Parathyroid adenoma (tissue), 2 donors: ENCODE measurements around the gene DPYSL5.

Source experiments
- H2AFZ ChIP-seq: fragments of 300-600 bp; sonication (generic); one replicate; pipeline ENCODE4 v1.7.0; 2017; ENCODE audit warnings: antibody characterized with exemption, mild to moderate bottlenecking
- H3K27ac ChIP-seq: fragments of 300-600 bp; sonication (generic); one replicate; pipeline ENCODE4 v1.7.0; 2017
- H3K27me3 ChIP-seq: fragments of 300-600 bp; sonication (generic); one replicate; pipeline ENCODE4 v1.7.0; 2017; ENCODE audit warnings: low read length; ENCODE audit not compliant: control insufficient read depth, insufficient read depth
- H3K36me3 ChIP-seq: fragments of 300-600 bp; sonication (generic); one replicate; pipeline ENCODE4 v1.7.0; 2017; ENCODE audit warnings: low read length; ENCODE audit not compliant: control insufficient read depth, insufficient read depth
- H3K4me1 ChIP-seq: fragments of 300-600 bp; sonication (generic); one replicate; pipeline ENCODE4 v1.7.0; 2017; ENCODE audit warnings: control low read depth
- H3K4me2 ChIP-seq: fragments of 300-600 bp; sonication (generic); one replicate; pipeline ENCODE4 v1.7.0; 2017; ENCODE audit warnings: low read length
- H3K4me3 ChIP-seq: fragments of 300-600 bp; sonication (generic); one replicate; pipeline ENCODE4 v1.7.0; 2017; ENCODE audit warnings: low read depth, low read length
- H3K79me2 ChIP-seq: fragments of 300-600 bp; sonication (generic); one replicate; pipeline ENCODE4 v1.7.0; 2017; ENCODE audit warnings: control low read depth
- H3K9ac ChIP-seq: fragments of 300-600 bp; sonication (generic); one replicate; pipeline ENCODE4 v1.7.0; 2017; ENCODE audit warnings: mild to moderate bottlenecking
- H3K9me3 ChIP-seq: fragments of 300-600 bp; sonication (generic); one replicate; pipeline ENCODE4 v1.7.0; 2017; ENCODE audit warnings: low read length; ENCODE audit not compliant: control insufficient read depth
- CTCF ChIP-seq: fragments of 300-600 bp; sonication (generic); IDR thresholded peaks from one replicate; pipeline ENCODE4 v1.7.0; 2017; ENCODE audit warnings: antibody characterized with exemption, mild to moderate bottlenecking
- donor health status: primary hyperparathyroidism.

The DPYSL5 gene

GRCh38 chr2:26864646-26865045, 16.7 kb downstream of the DPYSL5 start:
- no peak for TF ChIP-seq CTCF
- no peak overlapping the region for H3K4me2 ChIP-seq
- no peak overlapping the region for H3K9ac ChIP-seq
- H3K4me3 ChIP-seq: no peak overlapping the region
- no peaks in the 10 kb centered on the region for H3K36me3 ChIP-seq
- no peak overlapping the region for H2AFZ ChIP-seq
- H3K27ac ChIP-seq: no peak overlapping the region
- no peaks in the 10 kb centered on the region for H3K4me1 ChIP-seq
- no peaks in the 10 kb centered on the region for H3K27me3 ChIP-seq
- H3K79me2 ChIP-seq: no peaks in the 10 kb centered on the region
- no peaks in the 10 kb centered on the region for H3K9me3 ChIP-seq

- Histone ChIP-seq H3K4me2 (no peak overlapping the region), H3K27me3 (no peaks in the 10 kb centered on the region), H3K4me1 (no peaks in the 10 kb centered on the region), H2AFZ (no peak overlapping the region), H3K4me3 (no peak overlapping the region), H3K9me3 (no peaks in the 10 kb centered on the region), H3K9ac (no peak overlapping the region), H3K79me2 (no peaks in the 10 kb centered on the region), H3K27ac (no peak overlapping the region), H3K36me3 (no peaks in the 10 kb centered on the region)
- TF ChIP-seq CTCF: no peak
These were observed 22.7 kb downstream of the DPYSL5 start for GRCh38 chr2:26870585-26871095.

- Histone ChIP-seq H3K79me2 (no peaks in the 10 kb centered on the region), H3K9me3 (no peaks in the 10 kb centered on the region), H3K9ac (no peak overlapping the region), H3K4me2 (no peak overlapping the region), H3K36me3 (no peaks in the 10 kb centered on the region), H3K27ac (no peak overlapping the region), H3K4me3 (no peak overlapping the region), H3K4me1 (no peaks in the 10 kb centered on the region), H3K27me3 (no peaks in the 10 kb centered on the region), H2AFZ (no peak overlapping the region)
- TF ChIP-seq CTCF: no peak
These were observed 25.5 kb downstream of the DPYSL5 start for GRCh38 chr2:26873286-26873983.

GRCh38 chr2:26874514-26874913, 26.6 kb downstream of the DPYSL5 start:
- Histone ChIP-seq H3K4me2 (no peak overlapping the region), H3K9me3 (no peaks in the 10 kb centered on the region), H3K79me2 (no peaks in the 10 kb centered on the region), H3K27me3 (no peaks in the 10 kb centered on the region), H3K9ac (no peak overlapping the region), H3K4me1 (no peaks in the 10 kb centered on the region), H3K36me3 (no peaks in the 10 kb centered on the region), H2AFZ (no peak overlapping the region), H3K27ac (no peak overlapping the region), H3K4me3 (no peak overlapping the region)
- no peak for TF ChIP-seq CTCF
